Thyroid gland (tissue), 4 donors: Measurements from ENCODE around the gene CPT1C.

Experiments used
- CTCF ChIP-seq, 6 experiments: fragments of 200-600 bp in 3 of 6; fragments of 450-650 bp in 3 of 6; sonication (generic) in 3 of 6; IDR thresholded peaks; one replicate each; pipeline ENCODE4 v1.5.1; 2016 to 2019; ENCODE audit warnings: antibody characterized with exemption in 6 of 6, mild to moderate bottlenecking in 2 of 6, inconsistent platforms in 1 of 6, moderate library complexity in 1 of 6
- POLR2A ChIP-seq, 2 donors: fragments of 450-650 bp; IDR thresholded peaks; one replicate each; pipeline ENCODE4 v1.6.1; 2017; ENCODE audit warnings: antibody characterized with exemption in 2 of 2, mild to moderate bottlenecking in 2 of 2, moderate library complexity in 1 of 2

- TF ChIP-seq POLR2A (IDR thresholded peaks at IDR 0.05) (no peak), CTCF (IDR thresholded peaks at IDR 0.05) (no peak)
These were observed 14.1 kb upstream of the CPT1C start for GRCh38 chr19:49676784-49677230.
